ENCODE measurements around the gene GPR139.

GRCh38 chr16:20053336-20053735, 20.4 kb downstream of the GPR139 start:
- no peak for TF ChIP-seq CTCF (IDR thresholded peaks at IDR 0.05)
- TF ChIP-seq POLR2A (IDR thresholded peaks at IDR 0.05) = no peak
